Thymus (tissue), 11 donors: Measurements from ENCODE around the gene FRRS1. TPM values are rescaled to one million over a fixed set of nuclear protein-coding genes. Genes with fewer than 3 reads are reported as not detected.

Source experiments
- DNase-seq, 9 donors: peaks; one replicate each; pipeline ENCODE4 v3.0.0-alpha.2; 2013; ENCODE audit warnings: low spot score in 9 of 9, low read depth in 6 of 9, missing footprints in 1 of 9
- H3K27ac ChIP-seq, 2 donors: one replicate each; pipeline ENCODE4 v1.5.1; 2013; ENCODE audit warnings: control low read depth in 1 of 2, low read depth in 1 of 2, low read length in 1 of 2, mild to moderate bottlenecking in 1 of 2, moderate library complexity in 1 of 2
- H3K27me3 ChIP-seq, 2 donors: one replicate each; pipeline ENCODE4 v1.5.1; 2013; ENCODE audit warnings: low read length in 1 of 2; ENCODE audit not compliant: control insufficient read depth in 2 of 2, insufficient read depth in 1 of 2
- H3K36me3 ChIP-seq, 2 donors: one replicate each; pipeline ENCODE4 v1.5.1; 2013; ENCODE audit warnings: low read length in 1 of 2, mild to moderate bottlenecking in 1 of 2, moderate library complexity in 1 of 2; ENCODE audit not compliant: control insufficient read depth in 2 of 2, insufficient read depth in 2 of 2
- H3K4me1 ChIP-seq, 2 donors: one replicate each; pipeline ENCODE4 v1.5.1; 2013; ENCODE audit warnings: low read length in 2 of 2; ENCODE audit not compliant: control insufficient read depth in 2 of 2, insufficient read depth in 2 of 2
- H3K4me3 ChIP-seq, 2 donors: one replicate each; pipeline ENCODE4 v1.5.1; 2013; ENCODE audit warnings: low read length in 2 of 2, control low read depth in 1 of 2, mild to moderate bottlenecking in 1 of 2
- H3K9me3 ChIP-seq, 2 donors: one replicate each; pipeline ENCODE4 v1.5.1; 2013; ENCODE audit warnings: low read length in 1 of 2, mild to moderate bottlenecking in 1 of 2; ENCODE audit not compliant: control insufficient read depth in 2 of 2, insufficient read depth in 1 of 2
- WGBS: extraction: QIAGEN DNeasy Blood & Tissue Kit; methylation state at CpG from one replicate; pipeline ENCODE4 v1.1.7; 2013; 5-methylcytosine and 5-hydroxymethylcytosine counted together
- polyA plus RNA-seq: library from polyadenylated mRNA; stranded (reverse); fragments of 200-250 nt; gene quantifications from one replicate; pipeline ENCODE4 v1.2.3, GENCODE V29; 2013
- total RNA-seq: library from RNA; stranded (reverse); fragments of 120-200 nt; gene quantifications from one replicate; pipeline ENCODE4 v1.2.4, GENCODE V29; 2013
- donor health status: healthy.

The FRRS1 gene
- total and polyA plus RNA-seq, 2 donors, result 0.87 to 8.7 TPM

DNA sequence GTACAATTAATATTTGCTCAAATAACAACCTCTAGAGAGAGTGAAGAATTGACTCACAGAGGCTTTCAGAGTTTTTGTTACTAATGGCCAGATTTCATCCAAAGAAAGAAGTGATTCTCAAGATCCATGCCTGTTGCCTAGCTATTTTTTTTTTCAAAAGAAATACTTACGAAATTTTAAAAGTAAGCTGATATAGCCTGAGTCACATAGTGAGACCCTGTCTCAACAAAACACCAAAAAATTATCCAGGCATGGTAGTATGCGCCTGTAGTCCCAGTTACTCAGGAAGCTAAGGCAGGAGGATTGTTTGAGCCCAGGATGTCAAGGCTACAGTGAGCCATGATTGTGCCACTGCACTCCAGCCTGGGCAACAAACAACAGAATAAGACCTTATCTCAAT is 105.9 kb downstream of the FRRS1 start:
- no peak for DNase-seq
- peaks cover 0 to 5% of the 10 kb centered on the region in 2 donors for H3K4me1 ChIP-seq
- no peaks in the 10 kb centered on the region for H3K27me3 ChIP-seq
- no peaks in the 10 kb centered on the region for H3K9me3 ChIP-seq
- 86% methylated on average over 2 of the region's 2 CpGs for WGBS
- no peak overlapping the region for H3K27ac ChIP-seq
- no peaks in the 10 kb centered on the region for H3K36me3 ChIP-seq
- no peak overlapping the region for H3K4me3 ChIP-seq

DNA sequence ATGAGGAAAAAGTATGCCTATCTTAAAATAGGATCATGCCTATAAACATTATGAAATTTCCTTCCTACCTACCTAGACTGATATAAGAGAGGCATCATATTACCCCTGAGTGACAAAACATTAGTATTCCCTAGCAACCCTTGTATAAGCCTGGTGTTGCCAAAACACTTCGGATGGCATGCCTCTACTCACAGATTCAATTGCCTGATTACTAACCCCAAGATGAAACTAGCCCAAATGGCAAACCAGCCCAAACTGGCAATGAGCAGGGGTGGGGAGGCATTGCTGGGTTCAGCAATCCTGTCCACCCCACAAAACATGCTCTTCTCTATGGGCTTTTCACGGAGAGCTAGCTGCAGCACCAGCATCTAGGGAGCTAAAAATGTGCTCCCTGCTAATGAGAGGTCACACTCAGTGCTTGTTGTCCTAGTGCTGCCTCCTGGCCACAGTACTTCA is 106.7 kb downstream of the FRRS1 start:
- H3K27ac ChIP-seq, result peak overlapping the region in 1 of 2 donors; percentile 73
- H3K27me3 ChIP-seq, result no peaks in the 10 kb centered on the region
- 86% methylated on average over 2 of the region's 2 CpGs for WGBS
- DNase-seq, result no peak
- H3K36me3 ChIP-seq, result no peaks in the 10 kb centered on the region
- H3K4me1 ChIP-seq, result peaks cover 0 to 5% of the 10 kb centered on the region in 2 donors
- H3K4me3 ChIP-seq, result no peak overlapping the region
- no peaks in the 10 kb centered on the region for H3K9me3 ChIP-seq

Other genes starting within 250 kb of the FRRS1 start
- gene PALMD, start 120.5 kb downstream of the FRRS1 start, total RNA-seq, result 7.4 TPM
- gene PALMD, start 120.5 kb downstream of the FRRS1 start, polyA plus RNA-seq, result 21.2 TPM
- gene AGL, start 83.7 kb upstream of the FRRS1 start, total RNA-seq, result 9.5 TPM
- gene AGL, start 83.7 kb upstream of the FRRS1 start, polyA plus RNA-seq, result 12.0 TPM
- 28.2 TPM for gene SLC35A3, start 203.4 kb upstream of the FRRS1 start, total RNA-seq
- gene SLC35A3, start 203.4 kb upstream of the FRRS1 start, polyA plus RNA-seq, result 25.9 TPM